ENCODE results near the gene ARHGAP6. TPM values are rescaled to one million over a fixed set of nuclear protein-coding genes. Genes with fewer than 3 reads are reported as not detected.
A peak's percentile ranks its signal among the peaks of the same experiment; 100 is the strongest.

ARHGAP6 gene
- total and polyA plus RNA-seq, 2 of the 4 experiments (the other 2 are of a cell fraction): 1.4 to 1.8 TPM

- CTCF ChIA-PET: no interaction called here
- no peak overlapping the region for H3K23ac ChIP-seq (ENCODE audit: low read depth, low read length)
- no peak overlapping the region for H4K5ac ChIP-seq (ENCODE audit: low read depth, low read length)
- H3K9me3 ChIP-seq (ENCODE audit: control insufficient read depth, insufficient read depth, low read length): no peaks in the 10 kb centered on the region
- intact Hi-C loops (cut with micrococcal nuclease): no loop called here
- no peak overlapping the region for H3K27ac ChIP-seq (ENCODE audit: insufficient read depth, low read length)
- H3K4me2 ChIP-seq (ENCODE audit: low read depth, low read length): no peak overlapping the region
- no peak overlapping the region for H3K56ac ChIP-seq (ENCODE audit: extremely low read depth, insufficient read depth, low read length)
- ATAC-seq (ENCODE audit: low read depth): no peak
- no peak overlapping the region for H3K18ac ChIP-seq (ENCODE audit: low read depth, low read length)
- H2BK120ac ChIP-seq (ENCODE audit: low read depth, low read length): no peak overlapping the region
- H2BK20ac ChIP-seq (ENCODE audit: low read depth, low read length): no peak overlapping the region
- no peak for DNase-seq
- H3K4me1 ChIP-seq (ENCODE audit: control insufficient read depth, insufficient read depth, low read length): 0 out of 2 replicates have a peak, but pooled peaks cover 2% of the 10 kb centered on the region
- H4K8ac ChIP-seq (ENCODE audit: low read depth in 2 of 2, low read length in 2 of 2): no peak overlapping the region
- H3K79me1 ChIP-seq (ENCODE audit: low read depth in 1 of 2, low read length in 2 of 2): no peaks in the 10 kb centered on the region
- POLR2A ChIA-PET (ENCODE audit: unreplicated experiment): no interaction called here
- no TSS peak for BruUV-seq (replicated peaks)
- no peak overlapping the region for H2AK5ac ChIP-seq (ENCODE audit: low read depth, low read length)
- H4K20me1 ChIP-seq (ENCODE audit: insufficient read depth, low read length): no peaks in the 10 kb centered on the region
- H3K14ac ChIP-seq (replicated peaks; ENCODE audit: low read depth, low read length): no peak overlapping the region
- no peak overlapping the region for H4K91ac ChIP-seq (ENCODE audit: insufficient read depth, low read depth, low read length)
- no peak overlapping the region for H2BK5ac ChIP-seq (ENCODE audit: low read depth, low read length, poor library complexity, severe bottlenecking)
- H2AK9ac ChIP-seq (replicated peaks; ENCODE audit: low read depth, low read length, poor library complexity): no peak overlapping the region
- no peak overlapping the region for H3K9ac ChIP-seq (ENCODE audit: low read depth, low read length)
- dilution Hi-C loops (cut with HindIII; ENCODE audit: low sequenced_read_pairs, unreplicated experiment): no loop called here
- no peak overlapping the region for H2BK15ac ChIP-seq (ENCODE audit: low read depth, low read length)
- no peak for TF ChIP-seq MAZ (IDR thresholded peaks at IDR 0.05; ENCODE audit: borderline replicate concordance, low read depth, low read length)
- TF ChIP-seq CEBPB (IDR thresholded peaks at IDR 0.05; ENCODE audit: low read depth, low read length): peak; percentile 33; the same call in 1 of the 2 replicates
- no peaks in the 10 kb centered on the region for H3K36me3 ChIP-seq (ENCODE audit: control insufficient read depth, insufficient read depth, low read length)
- no peak overlapping the region for H3K4ac ChIP-seq (ENCODE audit: low read depth, low read length)
- H3K9me1 ChIP-seq (ENCODE audit: insufficient read depth, low read length): no peaks in the 10 kb centered on the region
- H2AFZ ChIP-seq (replicated peaks; ENCODE audit: low read length, poor library complexity): no peak overlapping the region
- no peak overlapping the region for H3K4me3 ChIP-seq (ENCODE audit: insufficient read depth, low read depth, low read length)
- WGBS, 2 experiments (ENCODE audit: extremely low coverage in 2 of 2, insufficient read length in 1 of 2): no CpG with 5 or more reads among the region's 3 CpGs
- in situ Hi-C loops (cut with MboI; ENCODE audit: low sequenced_read_pairs): no loop called here
- H3K27me3 ChIP-seq (ENCODE audit: control insufficient read depth, insufficient read depth, low read length): no peaks in the 10 kb centered on the region
Measured at GRCh38 chrX:11409957-11410356, 255.8 kb downstream of the ARHGAP6 start.
